ENCODE results near the gene TRAF7. TPM values are rescaled to one million over a fixed set of nuclear protein-coding genes. Genes with fewer than 3 reads are reported as not detected.

The TRAF7 gene
- total RNA-seq, 1 donor from 2014 or later, result 83.9 TPM

GRCh38 chr16:2226918-2227317 is 71.3 kb downstream of the TRAF7 start:
- Histone ChIP-seq H3K27me3 (ENCODE audit: control insufficient read depth, insufficient read depth, low read length) (no peaks in the 10 kb centered on the region), H3K4me3 (ENCODE audit: low read depth, low read length) (no peak overlapping the region), H3K36me3 (ENCODE audit: control insufficient read depth, insufficient read depth, low read length) (no peaks in the 10 kb centered on the region)
- no peak for TF ChIP-seq CTCF (IDR thresholded peaks at IDR 0.05; ENCODE audit: insufficient read depth, low read length, poor library complexity, severe bottlenecking)
- no peak for DNase-seq (ENCODE audit: low read depth)

Other genes with a start within 250 kb of the TRAF7 start
- gene HS3ST6, start 237.4 kb upstream of the TRAF7 start, total RNA-seq, result 0.89 and 0.92 TPM in 2 replicates
- 11.7 and 12.0 TPM in 2 replicates for gene MSRB1, start 212.6 kb upstream of the TRAF7 start, total RNA-seq
- not detected in 2 replicates for gene RPL3L, start 201.1 kb upstream of the TRAF7 start, total RNA-seq
- gene NDUFB10, start 196.2 kb upstream of the TRAF7 start, total RNA-seq, result 280 and 289 TPM in 2 replicates
- gene RPS2, start 191.0 kb upstream of the TRAF7 start, total RNA-seq, result 4,278 and 4,383 TPM in 2 replicates
- gene RNF151, start 188.9 kb upstream of the TRAF7 start, total RNA-seq, result not detected in 2 replicates
- gene TBL3, start 183.7 kb upstream of the TRAF7 start, total RNA-seq, result 53.5 and 70.3 TPM in 2 replicates
- 0.96 TPM in 1 of 2 replicates, not detected in the other for gene NOXO1, start 174.3 kb upstream of the TRAF7 start, total RNA-seq
- 30.2 and 32.7 TPM in 2 replicates for gene GFER, start 171.6 kb upstream of the TRAF7 start, total RNA-seq
- 11.3 and 20.1 TPM in 2 replicates for gene SYNGR3, start 165.8 kb upstream of the TRAF7 start, total RNA-seq
- 48.1 and 57.7 TPM in 2 replicates for gene ZNF598, start 146.0 kb upstream of the TRAF7 start, total RNA-seq
- not detected in 2 replicates for gene NPW, start 136.0 kb upstream of the TRAF7 start, total RNA-seq
- 27.5 and 46.3 TPM in 2 replicates for gene NHERF2, start 128.9 kb upstream of the TRAF7 start, total RNA-seq
- gene NTHL1, start 107.9 kb upstream of the TRAF7 start, total RNA-seq, result 39.3 and 44.1 TPM in 2 replicates
- gene TSC2, start 107.8 kb upstream of the TRAF7 start, total RNA-seq, result 67.9 and 104 TPM in 2 replicates
- 85.6 and 102 TPM in 2 replicates for gene PKD1, start 19.9 kb upstream of the TRAF7 start, total RNA-seq
- 0.54 and 0.68 TPM in 2 replicates for gene RAB26, start 7.2 kb upstream of the TRAF7 start, total RNA-seq
- gene CASKIN1, start 40.8 kb downstream of the TRAF7 start, total RNA-seq, result 0.07 and 0.08 TPM in 2 replicates
- gene MLST8, start 49.7 kb downstream of the TRAF7 start, total RNA-seq, result 77.2 and 102 TPM in 2 replicates
- gene BRICD5, start 55.1 kb downstream of the TRAF7 start, total RNA-seq, result 2.0 and 4.2 TPM in 2 replicates
- gene PGP, start 59.1 kb downstream of the TRAF7 start, total RNA-seq, result 15.7 and 17.7 TPM in 2 replicates
- gene E4F1, start 67.8 kb downstream of the TRAF7 start, total RNA-seq, result 28.6 and 36.9 TPM in 2 replicates
- 0.21 and 2.3 TPM in 2 replicates for gene DNASE1L2, start 80.7 kb downstream of the TRAF7 start, total RNA-seq
- gene ECI1, start 95.8 kb downstream of the TRAF7 start, total RNA-seq, result 81.7 and 86.7 TPM in 2 replicates
- gene RNPS1, start 112.3 kb downstream of the TRAF7 start, total RNA-seq, result 243 and 268 TPM in 2 replicates
- 32.1 and 36.3 TPM in 2 replicates for gene ABCA3, start 184.9 kb downstream of the TRAF7 start, total RNA-seq

Measured in kidney epithelial cell (primary cell).